Stimulated activated CD8-positive, alpha-beta memory T cell treated with anti-CD3 and anti-CD28 coated beads, Interleukin-4, amount 100 ng/mL, for 1 hour (primary cell): ENCODE results near the gene PROSER3.

ENCODE experiments used
- DNase-seq, 2 donors: peaks; one replicate each; pipeline ENCODE4 v3.0.0-alpha.2; 2020; ENCODE audit warnings: low read depth in 2 of 2, low spot score in 1 of 2

The PROSER3 gene

GRCh38 chr19:35816846-35817245, 58.9 kb downstream of the PROSER3 start:
- DNase-seq: no peak

GRCh38 chr19:35818445-35818844, 60.5 kb downstream of the PROSER3 start:
- no peak for DNase-seq
